ENCODE data around the gene GNAQ.

GNAQ gene

DNA sequence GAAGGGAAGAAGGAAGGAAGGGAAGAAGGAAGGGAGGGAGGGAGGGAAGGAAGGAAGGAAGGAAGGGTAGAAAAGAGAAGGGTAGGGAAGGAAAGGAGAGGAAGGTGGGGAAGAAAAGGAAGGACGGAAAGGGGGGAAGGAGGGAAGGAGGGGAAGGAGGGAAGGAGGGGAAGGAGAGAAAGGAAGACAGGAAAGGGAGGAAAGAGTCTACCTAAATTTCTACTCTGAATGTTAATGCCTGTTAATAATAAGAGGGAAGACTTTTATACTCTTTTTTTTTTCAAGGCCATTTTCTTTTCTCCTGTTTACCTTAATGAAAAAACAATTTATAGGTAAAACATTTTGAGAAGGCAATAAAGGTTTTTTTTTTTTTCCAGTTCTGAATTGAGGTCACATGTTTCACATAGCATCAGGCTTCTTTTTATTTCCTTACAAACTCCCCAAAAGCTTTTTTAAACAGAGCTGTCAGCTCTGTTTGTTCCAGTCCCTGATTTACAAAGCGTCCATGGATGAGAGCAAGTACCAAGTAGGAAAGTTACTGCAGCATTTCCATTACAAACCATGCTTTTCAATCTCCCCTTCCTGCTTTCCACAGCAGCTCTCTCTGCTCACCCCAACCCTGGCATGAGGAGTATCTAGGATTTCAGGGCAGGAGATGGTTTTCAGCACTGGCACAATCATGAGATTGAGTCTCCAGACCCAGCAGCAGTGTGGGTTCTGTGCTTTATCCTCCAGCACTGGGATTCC is 173.9 kb downstream of the GNAQ start:
- H3K27me3 ChIP-seq (ENCODE audit: control insufficient read depth, low read length), result peaks cover 2% of the 10 kb centered on the region; the same call in 1 of the 2 replicates
- no peaks in the 10 kb centered on the region for H3K4me1 ChIP-seq (ENCODE audit: control insufficient read depth, low read length)
- no peaks in the 10 kb centered on the region for H3K79me2 ChIP-seq (ENCODE audit: control insufficient read depth, low read length)
- H3K4me2 ChIP-seq (ENCODE audit: low read length), result no peak overlapping the region
- H3K36me3 ChIP-seq (ENCODE audit: control insufficient read depth, low read length), result no peaks in the 10 kb centered on the region
- TF ChIP-seq, protein P1, sequence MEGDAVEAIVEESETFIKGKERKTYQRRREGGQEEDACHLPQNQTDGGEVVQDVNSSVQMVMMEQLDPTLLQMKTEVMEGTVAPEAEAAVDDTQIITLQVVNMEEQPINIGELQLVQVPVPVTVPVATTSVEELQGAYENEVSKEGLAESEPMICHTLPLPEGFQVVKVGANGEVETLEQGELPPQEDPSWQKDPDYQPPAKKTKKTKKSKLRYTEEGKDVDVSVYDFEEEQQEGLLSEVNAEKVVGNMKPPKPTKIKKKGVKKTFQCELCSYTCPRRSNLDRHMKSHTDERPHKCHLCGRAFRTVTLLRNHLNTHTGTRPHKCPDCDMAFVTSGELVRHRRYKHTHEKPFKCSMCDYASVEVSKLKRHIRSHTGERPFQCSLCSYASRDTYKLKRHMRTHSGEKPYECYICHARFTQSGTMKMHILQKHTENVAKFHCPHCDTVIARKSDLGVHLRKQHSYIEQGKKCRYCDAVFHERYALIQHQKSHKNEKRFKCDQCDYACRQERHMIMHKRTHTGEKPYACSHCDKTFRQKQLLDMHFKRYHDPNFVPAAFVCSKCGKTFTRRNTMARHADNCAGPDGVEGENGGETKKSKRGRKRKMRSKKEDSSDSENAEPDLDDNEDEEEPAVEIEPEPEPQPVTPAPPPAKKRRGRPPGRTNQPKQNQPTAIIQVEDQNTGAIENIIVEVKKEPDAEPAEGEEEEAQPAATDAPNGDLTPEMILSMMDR (IDR thresholded peaks at IDR 0.05; ENCODE audit: low read depth, low read length, poor library complexity, severe bottlenecking), result no peak
- no peak for TF ChIP-seq EZH2phosphoT487 (IDR thresholded peaks at IDR 0.05; ENCODE audit: borderline replicate concordance, low read length)
- H3K27ac ChIP-seq (ENCODE audit: low read depth, low read length), result no peak overlapping the region
- no peaks in the 10 kb centered on the region for H3F3A ChIP-seq (ENCODE audit: control insufficient read depth, insufficient read depth)
- no peaks in the 10 kb centered on the region for H4K20me1 ChIP-seq (ENCODE audit: control insufficient read depth, insufficient read depth, low read depth, low read length)
- no peaks in the 10 kb centered on the region for H3K9me3 ChIP-seq (ENCODE audit: control insufficient read depth, insufficient read depth, low read length)
- H3K4me3 ChIP-seq (ENCODE audit: low read length), result no peak overlapping the region
- H3K9me2 ChIP-seq (replicated peaks; ENCODE audit: control insufficient read depth, low read length), result no peaks in the 10 kb centered on the region

DNA sequence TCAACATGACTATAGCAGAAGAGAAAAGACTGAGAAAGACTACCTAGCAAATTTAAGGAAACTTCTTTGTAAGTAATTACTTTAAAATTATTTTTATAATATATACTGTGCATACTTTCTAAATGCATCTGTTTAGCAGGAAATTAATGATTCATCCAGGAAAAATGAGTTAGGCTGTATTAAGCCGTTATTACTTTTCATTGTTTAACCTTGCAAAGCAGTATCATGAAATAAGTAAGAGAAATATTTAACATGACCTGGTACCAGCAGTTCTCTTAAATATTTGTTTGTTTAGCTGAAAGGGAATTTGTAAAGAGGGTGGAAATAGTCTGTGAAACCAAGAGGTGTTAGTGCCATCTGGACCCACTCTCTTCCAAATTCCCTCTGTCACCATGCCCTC is 175.0 kb downstream of the GNAQ start:
- Histone ChIP-seq H3K4me2 (ENCODE audit: low read length) (no peak overlapping the region), H3K79me2 (ENCODE audit: control insufficient read depth, low read length) (no peaks in the 10 kb centered on the region), H3K9me3 (ENCODE audit: control insufficient read depth, insufficient read depth, low read length) (no peaks in the 10 kb centered on the region), H3K4me3 (ENCODE audit: low read length) (no peak overlapping the region), H3K36me3 (ENCODE audit: control insufficient read depth, low read length) (no peaks in the 10 kb centered on the region), H4K20me1 (ENCODE audit: control insufficient read depth, insufficient read depth, low read depth, low read length) (no peaks in the 10 kb centered on the region), H3K9me2 (replicated peaks; ENCODE audit: control insufficient read depth, low read length) (no peaks in the 10 kb centered on the region), H3K4me1 (ENCODE audit: control insufficient read depth, low read length) (no peaks in the 10 kb centered on the region), H3F3A (ENCODE audit: control insufficient read depth, insufficient read depth) (no peaks in the 10 kb centered on the region), H3K27me3 (ENCODE audit: control insufficient read depth, low read length) (peaks cover 2% of the 10 kb centered on the region; the same call in 1 of the 2 replicates), H3K27ac (ENCODE audit: low read depth, low read length) (no peak overlapping the region)
- TF ChIP-seq, protein P1 (IDR thresholded peaks at IDR 0.05; ENCODE audit: low read depth, low read length, poor library complexity, severe bottlenecking), result no peak
- TF ChIP-seq EZH2phosphoT487 (IDR thresholded peaks at IDR 0.05; ENCODE audit: borderline replicate concordance, low read length), result no peak

DNA sequence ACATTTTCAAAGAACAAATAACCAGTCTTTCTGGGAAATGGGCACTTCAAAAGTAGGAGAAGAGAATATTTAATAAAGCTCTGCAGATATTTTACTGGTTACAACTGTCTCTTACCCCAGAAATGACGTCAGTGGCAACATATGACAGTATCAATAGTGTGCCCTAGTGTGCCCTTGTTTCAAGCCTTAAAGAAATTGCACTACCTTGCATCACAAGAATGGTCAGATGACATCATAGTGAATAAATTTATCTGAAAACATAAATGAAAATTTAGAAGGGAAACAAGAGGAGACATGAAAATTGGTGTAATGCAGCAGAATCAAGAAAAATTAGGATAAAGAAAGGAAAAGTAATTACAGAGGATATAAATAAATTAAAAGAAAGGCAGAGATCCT is 176.7 kb downstream of the GNAQ start:
- Histone ChIP-seq H3K27ac (ENCODE audit: low read depth, low read length) (no peak overlapping the region), H3K36me3 (ENCODE audit: control insufficient read depth, low read length) (no peaks in the 10 kb centered on the region), H3K4me3 (ENCODE audit: low read length) (no peak overlapping the region), H4K20me1 (ENCODE audit: control insufficient read depth, insufficient read depth, low read depth, low read length) (no peaks in the 10 kb centered on the region), H3K9me3 (ENCODE audit: control insufficient read depth, insufficient read depth, low read length) (no peaks in the 10 kb centered on the region), H3K9me2 (replicated peaks; ENCODE audit: control insufficient read depth, low read length) (no peaks in the 10 kb centered on the region), H3K4me2 (ENCODE audit: low read length) (no peak overlapping the region), H3K27me3 (ENCODE audit: control insufficient read depth, low read length) (peaks cover 2% of the 10 kb centered on the region; the same call in 1 of the 2 replicates), H3K4me1 (ENCODE audit: control insufficient read depth, low read length) (no peaks in the 10 kb centered on the region), H3K79me2 (ENCODE audit: control insufficient read depth, low read length) (no peaks in the 10 kb centered on the region), H3F3A (ENCODE audit: control insufficient read depth, insufficient read depth) (no peaks in the 10 kb centered on the region)
- TF ChIP-seq, protein P1 (IDR thresholded peaks at IDR 0.05; ENCODE audit: low read depth, low read length, poor library complexity, severe bottlenecking), result no peak
- no peak for TF ChIP-seq EZH2phosphoT487 (IDR thresholded peaks at IDR 0.05; ENCODE audit: borderline replicate concordance, low read length)

Data from DOHH2 (cell line).